Endodermal cell (in vitro differentiated cells): ENCODE results near the gene ZMIZ1. TPM values are rescaled to one million over a fixed set of nuclear protein-coding genes. Genes with fewer than 3 reads are reported as not detected.

Source experiments
- DNase-seq: peaks from one replicate; pipeline ENCODE4 v3.0.0-alpha.2; 2017
- H3K27ac ChIP-seq: 2 replicates; pipeline ENCODE4 v1.5.1; 2013; ENCODE audit warnings: mild to moderate bottlenecking, low read depth, low read length, moderate library complexity
- H3K27me3 ChIP-seq: 2 replicates; pipeline ENCODE4 v1.6.1; 2013; ENCODE audit warnings: mild to moderate bottlenecking, low read length, moderate library complexity; ENCODE audit not compliant: insufficient read depth, control insufficient read depth, poor library complexity, severe bottlenecking
- H3K36me3 ChIP-seq: 2 replicates; pipeline ENCODE4 v1.7.0; 2013; ENCODE audit warnings: mild to moderate bottlenecking, low read length, moderate library complexity; ENCODE audit not compliant: control insufficient read depth, insufficient read depth
- H3K4me1 ChIP-seq: one replicate; pipeline ENCODE4 v1.7.0; 2013; ENCODE audit warnings: low read length; ENCODE audit not compliant: control insufficient read depth, insufficient read depth
- H3K4me3 ChIP-seq: 2 replicates; pipeline ENCODE4 v1.5.1; 2013; ENCODE audit warnings: mild to moderate bottlenecking, low read length, moderate library complexity
- H3K9ac ChIP-seq: 2 replicates; pipeline ENCODE4 v1.6.1; 2013; ENCODE audit warnings: mild to moderate bottlenecking, low read length, moderate library complexity; ENCODE audit not compliant: poor library complexity, severe bottlenecking; ENCODE audit errors: extremely low read depth
- H3K9me3 ChIP-seq: 2 replicates; pipeline ENCODE4 v1.6.1; 2013; ENCODE audit warnings: mild to moderate bottlenecking, low read length, moderate library complexity; ENCODE audit not compliant: control insufficient read depth
- H3K27ac Mint-ChIP-seq: 2 replicates; pipeline ENCODE4 v1.8.0; 2020; ENCODE audit warnings: mixed read lengths
- H3K27me3 Mint-ChIP-seq: 2 replicates; pipeline ENCODE4 v1.8.0; 2021; ENCODE audit warnings: mild to moderate bottlenecking, mixed read lengths; ENCODE audit not compliant: insufficient read depth
- H3K36me3 Mint-ChIP-seq: 2 replicates; pipeline ENCODE4 v1.8.0; 2020; ENCODE audit warnings: low read depth, mixed read lengths
- H3K4me1 Mint-ChIP-seq: 2 replicates; pipeline ENCODE4 v1.8.0; 2020; ENCODE audit warnings: mixed read lengths
- H3K4me3 Mint-ChIP-seq: 2 replicates; pipeline ENCODE4 v1.8.0; 2020; ENCODE audit warnings: mild to moderate bottlenecking, moderate library complexity, mixed read lengths
- H3K9me3 Mint-ChIP-seq: 2 replicates; pipeline ENCODE4 v1.8.0; 2020; ENCODE audit warnings: mild to moderate bottlenecking, mixed read lengths
- WGBS, 2 experiments: methylation state at CpG; one replicate each; pipeline versions ENCODE4 v1.1.5 to v1.1.7; 2013; ENCODE audit warnings: missing lambda C conversion rate in 2 of 2, mixed read lengths in 1 of 2; ENCODE audit not compliant: insufficient coverage in 1 of 2, insufficient read length in 1 of 2; 5-methylcytosine and 5-hydroxymethylcytosine counted together
- total RNA-seq, 2 donors: library from RNA; stranded (reverse); fragmentation: NEBNext Ultra II Directional in 1 of 2; extraction: Animal tissue kit (Norgen Biotek cat#: 25700) in 1 of 2; gene quantifications; 2 replicates in 1 of 2; 3 replicates in 1 of 2; pipeline ENCODE4 v1.2.1, GENCODE V29; 2021
- TF ChIP-seq, protein P1 (sequence below): fragments of 200-600 bp; sonication (generic); conservative IDR thresholded peaks from 2 replicates; pipeline ENCODE4 v1.5.0; 2021; ENCODE audit warnings: antibody characterized with exemption, mild to moderate bottlenecking

The ZMIZ1 gene
- total RNA-seq, 2 donors from 2014 or later = 65.3 to 67.5 TPM

DNA sequence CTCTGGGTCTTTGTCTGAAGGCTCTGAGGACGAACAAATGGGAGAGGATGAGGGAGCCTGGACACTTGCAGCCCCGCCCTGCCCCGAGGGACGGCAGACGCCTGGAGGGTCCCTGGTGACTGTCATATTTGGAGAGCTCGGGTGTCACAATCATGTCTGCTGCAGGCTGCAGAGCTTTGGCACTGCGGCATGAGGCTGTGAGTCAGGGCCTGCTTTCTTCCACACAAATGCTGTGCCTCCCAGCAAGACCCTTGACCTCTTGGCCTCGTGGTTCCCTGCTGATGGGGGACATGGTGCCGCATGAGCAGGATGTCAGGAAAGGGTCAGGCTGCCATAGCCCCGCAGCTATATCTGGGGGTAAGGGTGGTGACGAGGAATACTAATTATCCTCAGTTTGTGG lies 213.6 kb downstream of the ZMIZ1 start:
- H3K4me1 ChIP-seq = peaks cover 9% of the 10 kb centered on the region
- no peaks in the 10 kb centered on the region for H3K27me3 ChIP-seq
- 73 to 91% methylated on average over 9 to 11 of the region's 11 CpGs for WGBS, 2 experiments
- Mint-ChIP-seq H3K36me3 (peaks cover 49% of the 10 kb centered on the region), H3K27ac (peak overlapping the region; percentile 66), H3K27me3 (no peaks in the 10 kb centered on the region), H3K4me3 (no peak overlapping the region), H3K9me3 (peaks cover 7% of the 10 kb centered on the region), H3K4me1 (peaks cover 13% of the 10 kb centered on the region)
- peaks cover 38% of the 10 kb centered on the region for H3K36me3 ChIP-seq
- no peaks in the 10 kb centered on the region for H3K9me3 ChIP-seq
- TF ChIP-seq, protein P1, sequence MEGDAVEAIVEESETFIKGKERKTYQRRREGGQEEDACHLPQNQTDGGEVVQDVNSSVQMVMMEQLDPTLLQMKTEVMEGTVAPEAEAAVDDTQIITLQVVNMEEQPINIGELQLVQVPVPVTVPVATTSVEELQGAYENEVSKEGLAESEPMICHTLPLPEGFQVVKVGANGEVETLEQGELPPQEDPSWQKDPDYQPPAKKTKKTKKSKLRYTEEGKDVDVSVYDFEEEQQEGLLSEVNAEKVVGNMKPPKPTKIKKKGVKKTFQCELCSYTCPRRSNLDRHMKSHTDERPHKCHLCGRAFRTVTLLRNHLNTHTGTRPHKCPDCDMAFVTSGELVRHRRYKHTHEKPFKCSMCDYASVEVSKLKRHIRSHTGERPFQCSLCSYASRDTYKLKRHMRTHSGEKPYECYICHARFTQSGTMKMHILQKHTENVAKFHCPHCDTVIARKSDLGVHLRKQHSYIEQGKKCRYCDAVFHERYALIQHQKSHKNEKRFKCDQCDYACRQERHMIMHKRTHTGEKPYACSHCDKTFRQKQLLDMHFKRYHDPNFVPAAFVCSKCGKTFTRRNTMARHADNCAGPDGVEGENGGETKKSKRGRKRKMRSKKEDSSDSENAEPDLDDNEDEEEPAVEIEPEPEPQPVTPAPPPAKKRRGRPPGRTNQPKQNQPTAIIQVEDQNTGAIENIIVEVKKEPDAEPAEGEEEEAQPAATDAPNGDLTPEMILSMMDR = no peak
- H3K9ac ChIP-seq = no peak overlapping the region
- DNase-seq = no peak
- no peak overlapping the region for H3K27ac ChIP-seq
- no peak overlapping the region for H3K4me3 ChIP-seq

DNA sequence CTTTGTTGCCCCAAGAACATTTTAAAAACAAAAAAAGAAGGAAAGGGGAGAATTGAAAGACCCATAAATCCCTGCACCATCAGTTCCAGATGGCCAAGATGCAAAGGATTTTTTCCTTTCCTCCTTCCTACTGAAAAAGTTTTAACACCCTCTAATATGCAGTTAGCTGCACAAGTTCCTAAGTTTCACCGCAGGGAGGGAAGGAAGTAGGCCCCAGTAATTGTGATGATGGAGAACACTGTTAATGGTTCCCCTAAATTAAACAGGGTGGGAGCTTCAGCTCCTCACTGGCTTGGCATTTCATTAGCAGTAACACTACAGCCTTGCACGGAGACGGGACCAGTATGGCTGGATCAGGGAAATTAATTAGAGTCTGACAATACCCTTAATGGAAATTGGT lies 214.8 kb downstream of the ZMIZ1 start:
- Mint-ChIP-seq H3K27ac (no peak overlapping the region), H3K36me3 (peaks cover 45% of the 10 kb centered on the region), H3K4me1 (peaks cover 11% of the 10 kb centered on the region), H3K27me3 (no peaks in the 10 kb centered on the region), H3K9me3 (peaks cover 4% of the 10 kb centered on the region), H3K4me3 (no peak overlapping the region)
- TF ChIP-seq, protein P1 = no peak
- DNase-seq = no peak
- 97% methylated on average over 3 of the region's 3 CpGs; no CpG with 5 or more reads in 1 of the 2 experiments for WGBS, 2 experiments
- Histone ChIP-seq H3K9ac (no peak overlapping the region), H3K4me1 (peaks cover 9% of the 10 kb centered on the region), H3K4me3 (no peak overlapping the region), H3K9me3 (no peaks in the 10 kb centered on the region), H3K36me3 (peaks cover 30% of the 10 kb centered on the region), H3K27me3 (no peaks in the 10 kb centered on the region), H3K27ac (no peak overlapping the region)

DNA sequence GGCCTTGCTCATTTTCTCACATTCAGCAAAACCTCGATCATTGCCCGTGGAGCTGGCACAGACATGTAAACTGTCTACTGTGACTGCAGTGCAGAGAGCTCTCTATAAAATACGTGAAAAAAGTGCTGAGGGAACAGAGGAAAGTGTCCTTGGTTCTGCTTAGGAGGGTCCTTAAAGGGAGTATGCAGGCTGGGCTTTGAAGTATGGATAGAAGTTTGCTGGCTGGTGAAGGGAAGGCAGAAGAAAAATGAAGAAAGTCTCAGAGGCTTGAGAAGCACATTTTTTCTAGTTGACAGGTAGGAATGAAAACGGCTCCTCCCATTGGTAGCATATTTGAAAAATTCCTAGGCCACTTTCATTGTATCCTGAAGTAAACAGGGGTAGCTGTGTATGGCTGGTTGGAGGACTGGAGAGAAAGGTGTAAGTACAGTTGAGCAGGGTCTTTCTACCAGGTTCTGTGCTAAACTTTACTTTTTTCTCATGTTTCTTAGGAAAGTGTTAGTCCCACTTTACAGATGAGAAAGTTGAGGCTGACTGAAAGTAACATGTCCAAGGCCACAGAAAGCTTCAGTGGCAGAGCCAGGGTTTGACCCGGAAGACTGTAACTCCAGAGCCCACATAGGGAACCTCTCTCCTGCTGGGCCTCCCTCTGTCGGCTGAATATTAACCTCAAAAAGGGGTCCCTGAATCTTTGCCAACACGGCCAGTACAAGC lies 215.5 kb downstream of the ZMIZ1 start:
- Mint-ChIP-seq H3K27me3 (no peaks in the 10 kb centered on the region), H3K4me1 (peaks cover 11% of the 10 kb centered on the region), H3K36me3 (peaks cover 45% of the 10 kb centered on the region), H3K4me3 (no peak overlapping the region), H3K9me3 (peaks cover 2% of the 10 kb centered on the region), H3K27ac (no peak overlapping the region)
- no peak for DNase-seq
- TF ChIP-seq, protein P1 = no peak
- 91 to 92% methylated on average over 6 to 7 of the region's 7 CpGs for WGBS, 2 experiments
- Histone ChIP-seq H3K9ac (no peak overlapping the region), H3K36me3 (peaks cover 30% of the 10 kb centered on the region), H3K4me1 (peaks cover 9% of the 10 kb centered on the region), H3K4me3 (no peak overlapping the region), H3K9me3 (no peaks in the 10 kb centered on the region), H3K27me3 (no peaks in the 10 kb centered on the region), H3K27ac (no peak overlapping the region)
